Measurements from ENCODE around the gene TRIM17. TPM values are rescaled to one million over a fixed set of nuclear protein-coding genes. Genes with fewer than 3 reads are reported as not detected.

TRIM17 gene
- total RNA-seq, 1 donor from 2014 or later: 2.6 TPM

DNA sequence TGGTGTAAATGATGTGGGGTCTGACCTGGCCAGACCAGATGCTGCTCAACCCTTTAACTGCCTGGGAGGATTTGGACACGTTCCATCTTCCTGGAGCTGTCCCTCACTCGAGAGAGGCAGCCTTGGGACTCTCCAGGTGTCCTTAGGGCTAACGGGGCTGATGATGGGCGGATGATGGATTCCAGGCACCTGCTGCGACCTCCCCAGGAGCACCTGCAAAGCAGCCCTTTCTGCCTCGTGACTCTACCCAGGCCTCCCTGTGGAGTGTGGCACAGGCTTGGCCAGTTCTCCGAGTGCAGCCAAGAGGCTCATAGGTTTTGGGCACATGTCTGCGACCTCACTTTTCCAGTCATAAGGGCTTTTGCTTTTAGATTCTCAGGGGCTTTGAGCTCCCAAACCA lies 12.3 kb upstream of the TRIM17 start:
- DNase-seq (no peak), ATAC-seq (no peak)
- Histone ChIP-seq H3K27ac (no peak overlapping the region), H3K27me3 (ENCODE audit: low read depth) (peaks cover 3% of the 10 kb centered on the region), H3K9me3 (no peaks in the 10 kb centered on the region), H3K4me1 (no peaks in the 10 kb centered on the region), H3K36me3 (no peaks in the 10 kb centered on the region), H3K4me3 (no peak overlapping the region)
- TF ChIP-seq CTCF (IDR thresholded peaks at IDR 0.05): no peak
- intact Hi-C loops (cut with DNase I): no loop called here

DNA sequence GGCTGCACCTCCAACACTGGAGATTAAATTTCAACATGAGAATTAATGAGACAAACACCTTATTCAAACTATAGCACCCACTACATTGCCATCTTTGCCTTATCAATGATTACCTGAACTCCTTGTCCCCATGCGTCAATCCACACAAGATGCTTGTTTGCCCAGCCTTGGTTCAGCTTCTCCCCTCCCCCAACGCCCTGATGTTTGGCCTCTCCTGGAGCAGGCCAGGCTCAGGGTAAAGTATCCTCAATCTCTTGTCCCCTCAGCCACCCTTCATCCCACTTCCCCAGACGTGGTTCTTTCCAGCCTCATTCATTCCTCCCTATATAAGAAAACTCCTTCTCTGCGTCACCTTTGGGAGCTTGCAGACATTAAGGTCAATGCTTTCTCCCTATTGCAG lies 11.8 kb upstream of the TRIM17 start:
- Histone ChIP-seq H3K36me3 (no peaks in the 10 kb centered on the region), H3K4me3 (no peak overlapping the region), H3K4me1 (no peaks in the 10 kb centered on the region), H3K9me3 (no peaks in the 10 kb centered on the region), H3K27me3 (ENCODE audit: low read depth) (peaks cover 3% of the 10 kb centered on the region), H3K27ac (no peak overlapping the region)
- TF ChIP-seq CTCF (IDR thresholded peaks at IDR 0.05): no peak
- intact Hi-C loops (cut with DNase I): no loop called here
- DNase-seq (no peak), ATAC-seq (no peak)

GRCh38 chr1:228426518-228427175 lies 10.0 kb upstream of the TRIM17 start:
- H3K27me3 ChIP-seq (ENCODE audit: low read depth): no peaks in the 10 kb centered on the region
- DNase-seq (no peak), ATAC-seq (no peak)
- intact Hi-C loops (cut with DNase I): no loop called here
- TF ChIP-seq CTCF (IDR thresholded peaks at IDR 0.05): no peak
- no peak overlapping the region for H3K27ac ChIP-seq
- no peaks in the 10 kb centered on the region for H3K36me3 ChIP-seq
- no peaks in the 10 kb centered on the region for H3K9me3 ChIP-seq
- no peak overlapping the region for H3K4me3 ChIP-seq
- H3K4me1 ChIP-seq: no peaks in the 10 kb centered on the region

DNA sequence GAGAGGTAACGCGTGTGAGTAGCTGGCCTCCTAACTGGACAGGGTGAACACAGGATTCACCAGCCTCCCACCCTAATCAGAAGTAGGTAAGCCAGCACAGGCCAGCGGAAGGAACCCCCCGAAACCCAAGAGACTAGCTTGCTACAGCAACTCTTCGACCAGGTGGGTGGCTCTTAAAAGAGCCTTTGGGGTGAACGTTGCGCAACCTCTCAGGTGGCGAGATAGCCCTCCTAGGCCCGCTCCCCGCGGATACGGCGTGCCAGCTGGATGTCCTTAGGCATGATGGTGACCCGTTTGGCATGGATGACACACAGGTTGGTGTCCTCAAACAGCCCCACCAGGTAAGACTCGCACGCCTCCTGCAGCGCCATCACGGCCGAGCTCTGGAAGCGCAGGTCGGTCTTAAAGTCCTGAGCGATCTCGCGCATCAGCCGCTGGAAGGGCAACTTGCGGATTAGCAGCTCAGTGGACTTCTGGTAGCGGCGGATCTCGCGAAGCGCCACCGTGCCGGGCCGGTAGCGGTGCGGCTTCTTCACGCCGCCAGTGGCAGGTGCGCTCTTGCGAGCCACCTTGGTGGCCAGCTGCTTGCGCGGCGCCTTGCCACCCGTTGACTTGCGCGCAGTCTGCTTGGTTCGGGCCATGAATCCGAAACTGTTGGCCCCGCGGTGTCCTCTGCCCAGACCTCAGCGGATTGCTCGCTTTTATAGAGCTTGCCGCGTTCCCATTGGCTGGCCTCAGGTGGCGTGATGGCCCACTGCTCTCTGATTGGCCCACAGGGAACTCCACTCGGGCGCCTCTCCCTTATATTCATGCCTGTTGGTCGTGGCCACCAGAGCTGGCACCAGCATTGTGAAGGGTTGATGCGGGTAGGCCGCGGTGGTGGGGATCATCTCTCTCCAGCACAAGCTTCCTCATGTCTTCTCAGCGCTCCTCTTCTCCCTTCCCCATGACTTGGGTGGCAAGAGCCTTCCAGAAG lies 8.3 kb upstream of the TRIM17 start:
- no peak for TF ChIP-seq CTCF (IDR thresholded peaks at IDR 0.05)
- no peak overlapping the region for H3K4me3 ChIP-seq
- ATAC-seq (peak in 1 of 2 donors; percentile 31), DNase-seq (no peak)
- intact Hi-C loops (cut with DNase I): no loop called here
- H3K4me1 ChIP-seq: no peaks in the 10 kb centered on the region
- H3K27me3 ChIP-seq (ENCODE audit: low read depth): no peaks in the 10 kb centered on the region
- no peak overlapping the region for H3K27ac ChIP-seq
- H3K36me3 ChIP-seq: no peaks in the 10 kb centered on the region
- no peaks in the 10 kb centered on the region for H3K9me3 ChIP-seq

- H3K27me3 ChIP-seq (ENCODE audit: low read depth): peaks cover under 1% of the 10 kb centered on the region
- no peak for ATAC-seq
- H3K9me3 ChIP-seq: no peaks in the 10 kb centered on the region
- H3K36me3 ChIP-seq: no peaks in the 10 kb centered on the region
- no peak overlapping the region for H3K27ac ChIP-seq
- H3K4me1 ChIP-seq: no peaks in the 10 kb centered on the region
- no peak for DNase-seq
- no peak overlapping the region for H3K4me3 ChIP-seq
- TF ChIP-seq CTCF (IDR thresholded peaks at IDR 0.05): no peak
- intact Hi-C loops (cut with DNase I): no loop called here
These were observed 6.9 kb upstream of the TRIM17 start for GRCh38 chr1:228423404-228424053.
